ENCODE data around the gene OR8B8. TPM values are rescaled to one million over a fixed set of nuclear protein-coding genes. Genes with fewer than 3 reads are reported as not detected.

The OR8B8 gene
- total RNA-seq, 1 experiment from 2014 or later, result not detected

GRCh38 chr11:124441081-124441480 lies 4.4 kb downstream of the OR8B8 start:
- H3K36me3 Mint-ChIP-seq, result no peaks in the 10 kb centered on the region
- no peaks in the 10 kb centered on the region; the same call in 1 of the 2 replicates for H3K27me3 Mint-ChIP-seq (ENCODE audit: low read depth)
- ATAC-seq (peak; percentile 32), DNase-seq (ENCODE audit: low spot score) (no peak)
- no peaks in the 10 kb centered on the region for H3K4me1 Mint-ChIP-seq
- peaks cover 3% of the 10 kb centered on the region; the same call in 1 of the 2 replicates for H3K9me3 Mint-ChIP-seq
- TF ChIP-seq JUN (CRISPR knock-in tag; IDR thresholded peaks at IDR 0.05) (no peak), MYBL2 (CRISPR knock-in tag; IDR thresholded peaks at IDR 0.05) (no peak), CREM (CRISPR knock-in tag; IDR thresholded peaks at IDR 0.05) (no peak), JAZF1 (CRISPR knock-in tag; IDR thresholded peaks at IDR 0.05) (no peak), FOXP1 (CRISPR knock-in tag; IDR thresholded peaks at IDR 0.05; ENCODE audit: borderline replicate concordance) (no peak), TCF7 (CRISPR knock-in tag; IDR thresholded peaks at IDR 0.05; ENCODE audit: low read depth) (no peak), E2F4 (CRISPR knock-in tag; IDR thresholded peaks at IDR 0.05; ENCODE audit: borderline replicate concordance, low read depth) (no peak), OVOL2 (CRISPR knock-in tag; IDR thresholded peaks at IDR 0.05; ENCODE audit: borderline replicate concordance) (no peak)
- no peak overlapping the region for H3K4me3 Mint-ChIP-seq
- POLR2A ChIA-PET, result no interaction called here
- CTCF ChIA-PET, result no interaction called here
- no peak overlapping the region for H3K27ac Mint-ChIP-seq

GRCh38 chr11:124440608-124441007 lies 4.9 kb downstream of the OR8B8 start:
- ATAC-seq (no peak), DNase-seq (ENCODE audit: low spot score) (no peak)
- Mint-ChIP-seq H3K27me3 (ENCODE audit: low read depth) (no peaks in the 10 kb centered on the region; the same call in 1 of the 2 replicates), H3K36me3 (no peaks in the 10 kb centered on the region), H3K9me3 (peaks cover 3% of the 10 kb centered on the region; the same call in 1 of the 2 replicates), H3K27ac (no peak overlapping the region), H3K4me3 (no peak overlapping the region), H3K4me1 (no peaks in the 10 kb centered on the region)
- ChIA-PET POLR2A (no interaction called here), CTCF (no interaction called here)
- TF ChIP-seq NR2C2 (CRISPR knock-in tag; IDR thresholded peaks at IDR 0.05) (no peak), ERG (CRISPR knock-in tag; IDR thresholded peaks at IDR 0.05) (no peak), ZNF232 (CRISPR knock-in tag; IDR thresholded peaks at IDR 0.05) (no peak), ZMAT4 (CRISPR knock-in tag; IDR thresholded peaks at IDR 0.05) (no peak), ARID4B (CRISPR knock-in tag; IDR thresholded peaks at IDR 0.05; ENCODE audit: borderline replicate concordance) (no peak)

- H3K4me3 Mint-ChIP-seq, result no peak overlapping the region
- POLR2A ChIA-PET, result no interaction called here
- no peak for ATAC-seq
- no peaks in the 10 kb centered on the region for H3K4me1 Mint-ChIP-seq
- peaks cover 2% of the 10 kb centered on the region for H3K9me3 Mint-ChIP-seq
- H3K36me3 Mint-ChIP-seq, result no peaks in the 10 kb centered on the region
- H3K27ac Mint-ChIP-seq, result no peak overlapping the region
- H3K27me3 Mint-ChIP-seq (ENCODE audit: low read depth), result no peaks in the 10 kb centered on the region; the same call in 1 of the 2 replicates
- CTCF ChIA-PET, result no interaction called here
- no peak for DNase-seq (ENCODE audit: low spot score)
- TF ChIP-seq ELF4 (CRISPR knock-in tag; IDR thresholded peaks at IDR 0.05; ENCODE audit: low read depth) (no peak), MAX (CRISPR knock-in tag; IDR thresholded peaks at IDR 0.05) (no peak), ZNF416 (CRISPR knock-in tag; IDR thresholded peaks at IDR 0.05) (no peak), TEAD1 (CRISPR knock-in tag; IDR thresholded peaks at IDR 0.05) (no peak), ATF6 (CRISPR knock-in tag; IDR thresholded peaks at IDR 0.05) (no peak), E2F5 (CRISPR knock-in tag; IDR thresholded peaks at IDR 0.05) (no peak), AR (CRISPR knock-in tag; IDR thresholded peaks at IDR 0.05) (no peak)
These were observed 10.8 kb downstream of the OR8B8 start for GRCh38 chr11:124434699-124435098.
